ENCODE data around the gene KRTCAP3. TPM values are rescaled to one million over a fixed set of nuclear protein-coding genes. Genes with fewer than 3 reads are reported as not detected.

KRTCAP3 gene
- total RNA-seq, 1 experiment from 2014 or later: 0.22 TPM

GRCh38 chr2:27407798-27408491 lies 34.2 kb upstream of the KRTCAP3 start:
- no peak overlapping the region for H2AFZ ChIP-seq (ENCODE audit: low read length)
- no peaks in the 10 kb centered on the region for H3F3A ChIP-seq (ENCODE audit: low read length, unreplicated experiment)
- no peak overlapping the region for H3K27ac ChIP-seq (ENCODE audit: low read length)
- ATAC-seq (no peak), DNase-seq (peak; percentile 72)
- H3K9me3 ChIP-seq (ENCODE audit: low read length): no peaks in the 10 kb centered on the region
- peaks cover 64% of the 10 kb centered on the region for H3K79me2 ChIP-seq (ENCODE audit: low read length)
- no peaks in the 10 kb centered on the region for H3K27me3 ChIP-seq (ENCODE audit: low read length)
- TF ChIP-seq EZH2 (IDR thresholded peaks at IDR 0.05; ENCODE audit: low read length, unreplicated experiment) (no peak), CTCF (conservative IDR thresholded peaks at IDR 0.05; ENCODE audit: low read depth, low read length) (peak; percentile 71), EZH2phosphoT487 (IDR thresholded peaks at IDR 0.05; ENCODE audit: borderline replicate concordance, low read length) (no peak)
- H3K4me1 ChIP-seq (ENCODE audit: insufficient read depth, low read length): peaks cover 21% of the 10 kb centered on the region; the same call in 1 of the 2 replicates
- no TSS peak for BruUV-seq (replicated peaks)
- ChIA-PET POLR2A (ENCODE audit: unreplicated experiment) (interaction anchor here (0.6 to 0.7 kb wide), 2 partner anchors 21 to 163 kb away, joined by 4 to 6 read pairs; partner anchors contain the start of gene NRBP1), CTCF (interaction anchor here (0.6 to 1.0 kb wide), 2 partner anchors 22 to 48 kb away, joined by 3 to 5 read pairs; no protein-coding TSS in a partner anchor)
- peak overlapping the region; percentile 96 for H3K4me2 ChIP-seq (ENCODE audit: low read length)
- no peaks in the 10 kb centered on the region for H3K9me2 ChIP-seq (replicated peaks; ENCODE audit: low read length)
- H3K4me3 ChIP-seq (ENCODE audit: low read length): peak overlapping the region; percentile 77
- H3K9ac ChIP-seq (ENCODE audit: low read length): peak overlapping the region; percentile 91
- H3K36me3 ChIP-seq (ENCODE audit: low read depth, low read length): peaks cover 3% of the 10 kb centered on the region; the same call in 1 of the 2 replicates
- peaks cover 27% of the 10 kb centered on the region for H4K20me1 ChIP-seq (ENCODE audit: low read length)
- intact Hi-C loops (cut with micrococcal nuclease): loop anchor here (1.0 to 10.0 kb wide), 3 partner anchors 221 to 275 kb away; partner anchors contain the start of genes CCDC121 and GPN1

- H3K9ac ChIP-seq (ENCODE audit: low read length): peak overlapping the region; percentile 91
- peak; percentile 14 for DNase-seq
- H3K4me3 ChIP-seq (ENCODE audit: low read length): peak overlapping the region; percentile 77
- no peaks in the 10 kb centered on the region for H3F3A ChIP-seq (ENCODE audit: low read length, unreplicated experiment)
- no TSS peak for BruUV-seq (replicated peaks)
- H3K27ac ChIP-seq (ENCODE audit: low read length): peak overlapping the region; percentile 50
- H3K36me3 ChIP-seq (ENCODE audit: low read depth, low read length): peaks cover 3% of the 10 kb centered on the region; the same call in 1 of the 2 replicates
- no peaks in the 10 kb centered on the region for H3K9me2 ChIP-seq (replicated peaks; ENCODE audit: low read length)
- H3K27me3 ChIP-seq (ENCODE audit: low read length): no peaks in the 10 kb centered on the region
- peak overlapping the region; percentile 96 for H3K4me2 ChIP-seq (ENCODE audit: low read length)
- no peak for TF ChIP-seq EZH2 (IDR thresholded peaks at IDR 0.05; ENCODE audit: low read length, unreplicated experiment)
- intact Hi-C loops (cut with micrococcal nuclease): loop anchor here (1.0 to 10.0 kb wide), 4 partner anchors 20 to 275 kb away; partner anchors contain the start of genes CCDC121, GPN1 and NRBP1
- H3K4me1 ChIP-seq (ENCODE audit: insufficient read depth, low read length): peaks cover 21% of the 10 kb centered on the region; the same call in 1 of the 2 replicates
- peaks cover 56% of the 10 kb centered on the region for H3K79me2 ChIP-seq (ENCODE audit: low read length)
- ChIA-PET POLR2A (ENCODE audit: unreplicated experiment) (interaction anchor here (0.5 to 0.6 kb wide), 3 partner anchors 39 to 273 kb away, joined by 5 to 10 read pairs (median 7); partner anchors contain the start of genes EIF2B4 and SNX17), CTCF (interaction anchor here (1.0 kb wide), 2 partner anchors 22 to 281 kb away, joined by 3 read pairs; no protein-coding TSS in a partner anchor)
- peak; percentile 50 for ATAC-seq
- H2AFZ ChIP-seq (ENCODE audit: low read length): peak overlapping the region; percentile 82
- no peaks in the 10 kb centered on the region for H3K9me3 ChIP-seq (ENCODE audit: low read length)
- peaks cover 27% of the 10 kb centered on the region for H4K20me1 ChIP-seq (ENCODE audit: low read length)
Measured at GRCh38 chr2:27408601-27409320, 33.4 kb upstream of the KRTCAP3 start.

Data from PC-3 (cell line).